Glomerular endothelial cell (primary cell): ENCODE measurements around the gene IL4R. TPM values are rescaled to one million over a fixed set of nuclear protein-coding genes. Genes with fewer than 3 reads are reported as not detected.
"Not testable (repeated sequence)": the region's sequence is repeated elsewhere in the genome, so short reads cannot be mapped to it uniquely, and the experiment has no call there.

Experiments
- DNase-seq: peaks from one replicate; pipeline ENCODE4 v3.0.0-alpha.2; 2011; ENCODE audit warnings: low read depth, low spot score; ENCODE audit errors: extremely low read depth
- total RNA-seq: library from RNA; depleted of rRNA; stranded (reverse); fragments of >200 nt; gene quantifications from 2 replicates; pipeline ENCODE4 v1.2.3, GENCODE V29; 2015

IL4R gene
- total RNA-seq, 1 donor from 2014 or later, result 165 TPM

GRCh38 chr16:27401768-27402568 is 88.2 kb downstream of the IL4R start, which contains the start of gene IL21R:
Gene IL21R (plus strand): TSS chr16:27402174. CDS start chr16:27430072, 27,898 bp downstream.
- no peak for DNase-seq

- DNase-seq, result no peak
These were observed 88.8 kb downstream of the IL4R start for GRCh38 chr16:27402569-27402963.

- no peak for DNase-seq
These were observed 89.3 kb downstream of the IL4R start for GRCh38 chr16:27402964-27403600.

GRCh38 chr16:27403601-27403992 is 89.8 kb downstream of the IL4R start:
- DNase-seq, result no peak

GRCh38 chr16:27404163-27404823 is 90.5 kb downstream of the IL4R start:
- DNase-seq, result no peak

- no peak for DNase-seq
These were observed 92.0 kb downstream of the IL4R start for GRCh38 chr16:27405546-27406451.

GRCh38 chr16:27406511-27407128 is 92.8 kb downstream of the IL4R start:
- no peak for DNase-seq

GRCh38 chr16:27407133-27407532 is 93.4 kb downstream of the IL4R start:
- no peak for DNase-seq

GRCh38 chr16:27408012-27408601 is 94.3 kb downstream of the IL4R start:
- no peak for DNase-seq

- DNase-seq, result no peak
These were observed 94.8 kb downstream of the IL4R start for GRCh38 chr16:27408602-27409031.

GRCh38 chr16:27409958-27410357 is 96.2 kb downstream of the IL4R start:
- DNase-seq, result not testable (repeated sequence)

- no peak for DNase-seq
These were observed 97.0 kb downstream of the IL4R start for GRCh38 chr16:27410761-27411160.

GRCh38 chr16:27413956-27414355 is 100.2 kb downstream of the IL4R start:
- DNase-seq, result no peak

Other genes starting within 250 kb of the IL4R start
- not detected in 2 replicates for gene C16orf82, start 247.0 kb upstream of the IL4R start, total RNA-seq
- 4.6 and 5.9 TPM in 2 replicates for gene KDM8, start 110.4 kb upstream of the IL4R start, total RNA-seq
- gene NSMCE1, start 45.2 kb upstream of the IL4R start, total RNA-seq, result 44.7 and 54.1 TPM in 2 replicates
- gene IL21R, start 88.2 kb downstream of the IL4R start, total RNA-seq, result 0.44 and 0.47 TPM in 2 replicates
- gene GTF3C1, start 235.9 kb downstream of the IL4R start, total RNA-seq, result 80.3 and 123 TPM in 2 replicates
- gene KATNIP, start 236.2 kb downstream of the IL4R start, total RNA-seq, result 19.3 and 27.5 TPM in 2 replicates